Activated T-cell treated with anti-CD3 and anti-CD28 coated beads, Interleukin-2, amount 50 U/mL, for 1 hour (primary cell): ENCODE measurements around the gene BSDC1.
A peak's percentile ranks its signal among the peaks of the same experiment; 100 is the strongest.

Experiments used
- DNase-seq: peaks from one replicate; pipeline ENCODE4 v3.0.0-alpha.2; 2020

The BSDC1 gene

DNA sequence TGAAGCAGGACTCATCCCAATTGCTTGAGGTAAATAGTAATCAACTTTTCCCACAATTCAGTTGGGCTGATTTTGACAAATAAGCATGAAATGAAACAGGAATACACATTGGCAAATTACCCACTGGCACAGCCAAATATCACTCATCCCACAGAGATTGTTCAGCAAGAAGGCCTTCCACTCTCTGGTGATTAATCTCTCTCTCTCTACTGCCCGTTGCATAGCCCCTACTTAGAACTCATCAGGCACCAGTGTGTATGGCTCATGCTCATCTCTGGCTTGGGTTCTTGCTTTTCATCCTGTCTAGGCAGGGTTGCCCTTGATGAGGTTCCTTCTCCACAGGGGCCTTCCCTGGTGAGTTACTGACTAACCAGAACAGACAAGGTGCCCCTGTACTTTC, 1.1 kb downstream of the BSDC1 start:
- no peak for DNase-seq

DNA sequence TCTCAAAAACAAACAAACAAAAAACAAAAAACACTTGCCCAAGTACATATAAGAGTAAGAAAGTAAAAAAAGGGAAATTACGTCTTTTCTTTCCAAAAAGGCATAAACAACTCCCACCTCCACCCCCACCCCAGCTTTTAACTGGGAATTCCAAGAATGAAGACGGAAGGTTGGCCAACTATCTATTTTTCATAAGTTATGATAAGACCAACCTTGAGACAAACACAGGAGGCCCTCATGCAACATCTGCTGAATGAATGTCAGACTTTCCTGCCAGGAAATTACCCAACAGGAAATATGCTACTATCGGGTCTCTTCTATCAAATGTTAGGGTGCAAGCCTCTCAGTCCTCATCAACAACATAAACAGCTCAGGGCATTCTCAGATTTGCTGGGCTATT, 1.9 kb downstream of the BSDC1 start:
- no peak for DNase-seq

DNA sequence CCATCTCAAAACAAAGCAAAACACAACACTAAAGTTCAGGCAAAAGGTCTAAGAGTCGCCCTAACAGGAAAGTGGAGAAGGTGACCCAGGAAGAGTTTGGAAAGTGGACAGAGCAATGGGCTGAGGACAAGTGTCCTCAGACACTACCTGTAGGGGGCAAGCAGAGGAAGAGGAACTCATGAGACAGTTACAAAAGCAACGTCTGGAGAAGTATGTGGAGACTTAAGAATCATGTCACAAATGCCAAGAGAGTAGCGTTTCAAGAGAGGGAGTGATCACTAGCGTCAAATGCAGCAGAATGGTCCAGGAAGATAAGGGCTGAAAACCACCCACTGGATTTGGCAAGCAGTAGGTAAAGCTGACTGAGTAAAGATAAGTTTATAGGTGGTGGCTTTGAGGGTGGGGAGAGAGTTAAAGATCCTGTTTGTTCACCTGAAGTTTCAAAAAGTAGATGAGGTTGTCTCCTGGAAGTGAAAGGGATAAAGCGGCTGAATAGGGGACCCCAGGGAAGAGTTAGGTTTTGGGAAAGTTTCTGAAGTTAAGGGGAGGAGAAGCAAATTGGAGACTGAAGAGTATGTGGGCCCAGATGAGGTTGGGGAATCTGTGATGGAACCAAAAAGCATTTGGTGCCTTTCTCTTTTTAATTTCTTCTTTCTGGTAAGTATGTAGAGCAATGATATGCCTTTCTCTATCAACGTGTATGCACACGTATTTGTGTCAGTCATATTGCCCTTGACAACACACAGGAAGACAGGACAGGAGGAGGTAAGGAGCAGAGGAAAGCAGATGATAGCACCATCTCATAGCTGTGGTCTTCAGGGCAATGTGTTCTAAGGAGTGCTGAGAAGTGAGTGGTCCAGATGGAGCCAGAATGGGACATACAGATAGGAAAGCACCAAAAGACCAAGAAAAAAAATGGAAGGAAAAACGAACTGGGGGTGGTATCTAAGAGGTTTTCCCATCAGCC, 3.1 kb downstream of the BSDC1 start:
- DNase-seq: no peak

DNA sequence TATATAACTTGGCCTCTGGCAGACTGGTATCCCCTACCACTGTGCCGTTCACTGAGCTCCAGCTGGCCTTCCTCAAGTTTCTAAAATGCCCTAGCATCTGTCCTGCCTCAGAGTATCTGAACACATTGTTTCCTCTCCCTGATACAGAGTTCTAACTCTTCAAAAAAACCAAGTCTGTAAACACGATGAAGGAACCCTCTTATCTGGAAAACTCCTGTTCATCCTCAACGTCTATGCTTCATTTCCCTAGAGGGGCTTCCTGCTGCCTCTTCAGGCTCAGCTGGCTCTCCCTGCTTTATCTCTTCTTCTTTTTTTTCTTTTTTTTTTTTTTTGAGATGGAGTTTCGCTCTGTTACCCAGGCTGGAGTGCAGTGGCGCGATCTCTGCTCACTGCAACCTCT, 5.6 kb downstream of the BSDC1 start:
- no peak for DNase-seq

DNA sequence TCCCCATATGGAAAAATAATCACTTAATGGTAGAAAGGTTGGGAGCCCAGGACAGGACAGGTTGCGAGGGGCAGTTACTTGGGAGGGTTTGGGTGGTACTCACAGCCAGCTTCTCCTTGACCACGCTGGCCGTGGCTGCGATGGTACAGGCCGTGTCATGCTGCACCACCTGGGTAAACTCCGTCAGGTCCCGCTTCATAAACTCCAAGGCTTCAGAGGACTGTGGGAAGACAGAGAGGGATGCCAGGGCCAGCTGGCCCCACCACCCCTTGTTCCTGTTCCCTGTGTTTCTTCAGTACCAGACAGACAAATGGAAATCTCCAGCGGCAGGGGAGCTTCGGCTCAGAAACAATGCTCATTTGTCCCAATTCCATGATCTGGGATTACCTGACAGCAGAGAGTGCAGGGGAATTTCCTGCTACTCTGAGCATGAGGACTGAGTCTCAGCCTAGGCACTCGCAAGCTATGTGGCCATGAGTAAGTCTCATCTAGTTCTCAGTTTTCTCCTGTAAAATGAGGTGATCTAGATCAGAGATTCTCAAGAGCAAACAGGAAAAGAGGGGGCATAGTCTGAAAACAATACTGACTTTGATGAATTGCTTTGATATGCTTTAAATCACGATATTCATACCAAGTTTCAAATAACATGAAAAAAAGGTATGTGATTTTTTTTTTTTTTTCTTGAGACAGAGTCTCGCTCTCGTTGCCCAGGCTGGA, 7.4 kb downstream of the BSDC1 start:
- DNase-seq: no peak

DNA sequence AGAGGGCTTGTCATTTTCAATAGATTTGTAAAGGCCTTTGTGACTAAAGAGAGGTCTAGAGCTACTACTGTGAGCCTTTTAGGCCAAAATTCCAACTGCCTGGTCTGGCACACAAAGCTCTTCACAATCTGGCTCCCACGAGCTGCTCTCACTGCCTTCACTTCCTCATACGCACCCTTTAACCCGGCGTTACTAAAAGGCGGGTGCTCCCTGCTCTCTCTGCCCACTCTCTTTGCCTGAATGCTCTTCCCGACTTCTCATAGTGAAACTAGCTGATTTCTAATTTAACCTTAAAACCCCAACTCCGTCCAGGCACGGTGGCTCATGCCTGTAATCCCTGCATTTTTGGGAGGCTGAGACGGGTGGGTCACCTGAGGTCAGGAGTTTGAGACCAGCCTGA, 14.2 kb downstream of the BSDC1 start:
- no peak for DNase-seq

DNA sequence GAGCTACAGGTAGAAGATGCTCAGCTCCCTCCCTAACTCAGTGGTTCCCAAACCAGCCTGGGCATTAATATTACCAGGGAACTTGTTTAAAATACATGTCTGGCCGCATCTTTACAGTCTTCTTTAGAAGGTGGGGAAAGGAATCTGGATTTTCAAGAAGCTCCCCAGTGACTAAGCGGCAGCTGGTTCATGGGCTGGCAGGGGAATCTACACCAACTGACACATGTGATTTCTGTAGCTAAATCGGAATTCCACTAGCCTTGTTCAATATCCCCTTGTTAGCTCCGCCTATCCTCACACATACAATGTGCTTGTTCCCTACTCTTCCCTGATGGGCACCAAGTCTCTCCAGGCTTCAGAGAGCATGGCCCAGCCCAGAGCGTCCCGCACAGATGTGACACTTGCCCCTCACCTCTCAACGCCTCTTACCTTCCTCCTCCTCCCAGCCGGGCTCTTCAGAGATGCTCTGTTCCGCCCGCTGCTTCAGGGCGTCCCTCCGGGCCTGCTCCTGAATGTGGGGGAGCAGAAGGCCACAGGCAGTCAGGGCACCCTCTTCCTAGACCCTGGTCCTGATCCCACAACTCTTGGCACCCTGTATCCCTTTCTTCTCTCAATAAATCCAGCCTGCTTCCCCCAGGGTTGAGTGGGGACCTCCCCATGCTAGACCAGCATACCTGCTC, 16.6 kb downstream of the BSDC1 start:
- DNase-seq: no peak

DNA sequence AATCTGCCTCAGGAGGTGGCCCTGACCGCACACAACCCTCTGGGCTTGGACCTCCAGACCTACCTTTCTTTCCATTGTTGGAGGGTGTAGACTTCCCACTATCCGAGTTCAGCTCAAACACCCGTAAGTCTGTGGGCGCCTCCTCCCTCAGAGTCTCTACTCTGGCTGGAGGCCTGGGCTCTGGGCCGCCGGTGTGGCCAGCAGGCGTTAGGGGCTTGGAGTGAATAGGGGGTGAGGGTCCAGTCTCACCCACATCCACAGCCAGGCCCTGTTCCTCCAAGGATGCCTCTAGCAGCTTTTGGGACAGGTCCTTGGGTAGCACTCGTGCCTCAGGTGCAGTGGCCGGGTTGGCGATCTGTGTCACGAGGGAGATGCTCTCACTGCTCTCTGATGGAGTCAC, 18.0 kb downstream of the BSDC1 start:
- DNase-seq: no peak

DNA sequence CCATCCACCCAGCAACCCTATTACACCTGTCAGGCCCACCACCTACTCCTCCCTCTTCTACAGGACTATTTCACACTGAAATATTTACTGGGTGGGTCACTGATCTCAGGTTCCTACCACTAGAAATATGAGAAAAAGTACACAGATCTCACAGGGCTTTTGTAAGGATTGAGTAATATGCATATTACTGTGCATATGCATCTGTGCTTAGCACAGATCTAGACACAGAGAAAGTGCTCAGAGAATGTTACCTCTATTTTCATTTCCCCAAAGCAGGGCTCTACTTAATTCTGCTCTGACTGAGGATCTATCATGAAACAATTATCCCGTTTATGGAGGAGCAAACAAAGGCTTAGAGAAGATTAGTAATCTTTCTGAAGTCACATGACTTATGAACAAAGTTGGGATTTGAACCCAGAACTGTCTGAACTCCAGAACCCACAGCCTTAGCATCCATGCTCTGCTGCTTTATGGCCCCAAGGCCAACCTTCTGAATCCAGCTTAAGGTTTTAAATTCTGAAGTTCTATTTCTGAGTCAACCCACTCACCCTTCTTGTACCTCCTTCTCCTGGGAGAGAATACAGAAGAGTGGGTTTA, 20.1 kb downstream of the BSDC1 start:
- DNase-seq: no peak

DNA sequence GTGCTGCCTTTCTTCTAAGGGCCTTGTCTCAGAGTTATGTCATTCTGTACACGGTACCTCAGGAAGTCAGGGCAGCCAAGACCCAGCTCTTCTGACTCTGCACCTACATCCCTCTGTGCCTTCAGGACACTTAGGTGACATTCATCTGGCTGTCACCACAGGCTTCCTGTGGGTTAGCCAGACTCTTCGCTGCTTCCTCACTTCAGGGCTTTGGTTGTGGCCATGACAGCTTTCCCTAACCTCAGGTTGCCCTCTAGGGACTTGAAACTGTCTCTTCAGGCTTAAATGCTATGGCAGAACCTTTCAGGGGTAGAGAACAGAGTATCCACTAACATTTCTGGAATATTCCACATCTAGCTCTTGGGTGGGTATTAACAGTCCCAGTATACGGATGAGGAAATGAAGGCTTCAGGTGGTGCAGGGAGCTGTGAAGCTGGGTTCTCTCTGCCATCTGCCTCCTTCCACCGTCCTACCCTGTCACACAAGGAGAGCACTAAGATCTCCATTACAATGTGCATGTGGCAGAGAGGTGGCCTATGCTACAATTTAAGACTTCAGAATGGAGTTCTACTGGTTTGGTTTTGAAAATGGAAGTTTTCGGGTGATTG, 22.0 kb downstream of the BSDC1 start:
- DNase-seq: peak; percentile 53

DNA sequence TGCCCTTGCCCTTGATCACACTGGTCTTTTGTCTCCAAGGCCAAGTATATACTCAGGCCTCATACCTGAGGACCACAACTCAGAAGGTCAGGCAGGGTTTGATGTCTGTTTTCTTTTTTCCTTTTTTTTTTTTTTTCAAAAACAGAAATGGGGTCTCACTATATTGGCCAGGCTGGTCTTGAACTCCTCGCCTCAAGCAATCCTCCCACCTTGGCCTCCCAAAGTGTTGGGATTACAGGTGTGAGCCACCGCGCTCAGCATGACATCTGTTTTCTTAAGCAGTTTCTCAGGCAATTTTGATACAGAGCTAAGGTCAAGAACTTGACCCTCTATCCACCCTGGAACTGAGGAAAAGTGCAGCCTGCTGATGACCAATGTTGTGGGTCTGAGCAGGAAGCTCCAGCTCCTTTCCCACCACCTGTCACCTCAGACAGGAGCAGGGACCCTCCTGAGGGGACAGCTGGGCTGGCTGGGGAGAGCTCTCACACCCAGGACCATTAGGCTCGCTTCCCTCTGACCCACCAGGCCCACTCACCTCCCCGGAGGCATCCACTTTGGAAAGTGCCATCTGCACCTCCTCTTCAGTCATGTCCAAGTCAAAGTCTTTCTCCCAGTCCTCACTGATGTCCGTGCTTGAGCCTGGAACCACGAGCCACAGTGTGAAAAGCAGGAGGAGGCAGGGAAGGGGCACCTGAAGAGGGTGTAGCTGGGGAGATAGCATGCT, 26.2 kb downstream of the BSDC1 start:
- no peak for DNase-seq

DNA sequence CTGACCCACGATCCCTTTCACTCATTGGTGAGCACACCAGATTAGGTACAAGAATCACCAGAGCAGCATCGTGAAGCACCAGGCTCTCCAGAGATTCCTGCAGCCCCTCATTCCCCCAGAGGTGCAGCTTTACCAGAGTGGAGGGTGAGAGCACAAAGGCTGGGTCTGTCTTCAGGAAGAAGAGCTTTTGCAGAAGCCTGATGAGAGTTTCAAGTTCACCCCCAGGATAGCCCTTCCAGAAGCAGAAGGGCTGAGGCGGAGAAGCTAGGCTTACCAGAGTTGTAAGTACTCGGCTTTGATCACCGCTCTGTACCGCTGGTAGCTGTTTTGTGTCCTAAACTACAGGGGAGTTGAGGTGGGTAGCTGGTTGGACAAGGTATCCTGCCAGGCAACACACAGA, 28.8 kb downstream of the BSDC1 start:
- no peak for DNase-seq

DNA sequence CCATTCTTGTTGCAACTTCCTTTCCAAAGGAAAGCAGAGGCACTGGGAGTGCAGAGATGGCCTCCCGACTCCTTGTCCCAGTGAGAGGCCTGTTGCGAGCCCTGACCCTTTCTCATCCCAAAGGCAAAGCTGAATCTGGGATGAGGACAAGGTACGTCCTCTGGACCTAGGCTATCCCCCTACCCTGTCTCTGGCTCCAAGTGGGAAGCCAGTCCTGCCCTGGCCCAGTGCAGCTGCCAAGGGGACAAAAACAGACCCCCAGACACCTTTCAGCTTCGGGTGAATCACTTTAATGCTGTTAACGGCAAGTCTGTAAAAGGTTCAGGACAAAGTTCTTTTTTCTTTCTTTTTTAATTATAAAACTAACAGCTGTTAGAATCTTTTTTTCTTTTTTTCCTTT, 29.4 kb downstream of the BSDC1 start:
- no peak for DNase-seq

DNA sequence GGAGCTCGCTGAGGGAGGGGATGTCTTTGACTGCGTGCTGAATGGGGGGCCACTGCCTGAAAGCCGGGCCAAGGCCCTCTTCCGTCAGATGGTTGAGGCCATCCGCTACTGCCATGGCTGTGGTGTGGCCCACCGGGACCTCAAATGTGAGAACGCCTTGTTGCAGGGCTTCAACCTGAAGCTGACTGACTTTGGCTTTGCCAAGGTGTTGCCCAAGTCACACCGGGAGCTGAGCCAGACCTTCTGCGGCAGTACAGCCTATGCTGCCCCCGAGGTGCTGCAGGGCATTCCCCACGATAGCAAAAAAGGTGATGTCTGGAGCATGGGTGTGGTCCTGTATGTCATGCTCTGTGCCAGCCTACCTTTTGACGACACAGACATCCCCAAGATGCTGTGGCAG, 30.5 kb downstream of the BSDC1 start:
- no peak for DNase-seq

DNA sequence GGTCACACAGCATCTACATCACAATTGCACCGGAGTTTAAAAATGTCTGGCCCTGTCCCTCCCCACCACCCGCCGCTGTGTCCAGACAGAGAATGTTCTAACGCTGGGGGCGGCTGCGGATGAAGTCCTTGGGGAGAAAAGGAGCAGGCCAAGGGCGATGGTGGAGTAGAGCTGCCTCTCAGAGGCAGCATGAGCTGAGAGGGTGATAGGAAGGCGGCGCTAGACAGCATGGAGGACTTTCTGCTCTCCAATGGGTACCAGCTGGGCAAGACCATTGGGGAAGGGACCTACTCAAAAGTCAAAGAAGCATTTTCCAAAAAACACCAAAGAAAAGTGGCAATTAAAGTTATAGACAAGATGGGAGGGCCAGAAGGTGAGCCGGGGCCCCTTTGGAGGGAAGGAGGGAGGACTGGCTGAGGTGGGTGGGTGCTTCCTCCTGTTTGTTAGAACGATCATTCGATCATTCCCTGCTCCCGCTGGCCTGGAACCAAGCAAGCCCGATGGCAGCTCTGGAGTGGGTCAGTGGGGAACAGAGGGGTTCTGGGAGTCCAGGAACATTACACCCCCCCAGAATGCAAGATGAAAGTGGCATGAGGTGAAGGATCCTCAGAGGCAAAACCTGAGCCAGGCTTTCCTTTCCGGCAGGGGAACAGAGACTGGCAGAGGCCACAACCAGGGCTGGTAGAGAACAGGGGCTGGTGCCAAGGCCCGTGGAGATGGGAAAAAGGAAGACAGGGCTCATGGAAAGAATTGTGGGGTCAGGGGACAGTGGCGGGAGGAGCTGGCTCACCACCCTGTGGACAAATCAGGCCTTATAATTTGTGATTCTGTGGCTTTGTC, 31.5 kb downstream of the BSDC1 start, which contains the start of the genes FAM229A and TSSK3:
Gene FAM229A (minus strand): TSS at position 12 of the 840 bp plus-strand sequence. CDS start 394 bp downstream, outside the sequence.
Gene TSSK3 (plus strand): TSS at position 66 of the 840 bp plus-strand sequence. CDS start 163 bp downstream, at position 229.
- DNase-seq: no peak

DNA sequence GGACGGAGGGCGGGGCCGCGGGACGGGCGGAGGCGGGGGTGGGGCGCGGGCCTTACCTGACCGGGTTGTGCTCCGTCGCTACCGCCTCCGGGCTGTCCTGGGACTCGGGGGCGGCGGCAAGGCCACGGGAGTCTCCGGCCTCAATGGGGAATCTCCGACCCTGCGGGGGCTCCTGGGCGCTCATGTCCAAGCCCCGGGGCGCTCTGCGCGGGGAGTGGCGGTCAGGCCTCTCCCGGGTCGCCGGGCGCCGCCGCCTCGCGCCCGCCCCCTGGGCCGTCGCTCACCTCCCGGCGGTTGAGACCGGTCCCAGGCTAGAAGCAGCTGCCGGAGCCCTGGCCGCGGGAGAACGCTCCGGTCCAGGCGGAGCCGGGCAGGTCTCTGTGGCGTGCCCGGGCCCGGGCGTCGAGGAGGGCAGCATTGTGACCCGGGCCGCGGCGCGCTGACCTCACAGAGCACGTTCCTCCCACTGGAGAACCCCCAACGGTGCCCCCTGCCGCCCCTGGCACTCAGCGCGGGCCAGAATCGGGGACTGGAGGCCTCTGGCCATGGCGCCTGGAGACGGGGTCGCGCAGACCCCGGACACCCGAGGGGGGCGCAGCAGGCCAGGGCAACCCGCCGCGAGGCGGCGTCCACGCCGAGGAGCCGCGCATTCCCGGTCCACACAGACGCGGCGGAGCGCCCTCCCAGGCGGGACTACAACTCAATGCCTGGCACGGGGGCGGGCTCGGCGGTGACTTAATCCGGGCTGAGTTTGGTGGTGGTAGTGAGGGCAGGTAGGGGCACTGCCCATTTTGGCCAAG, 32.4 kb downstream of the BSDC1 start:
- DNase-seq: peak; percentile 58

DNA sequence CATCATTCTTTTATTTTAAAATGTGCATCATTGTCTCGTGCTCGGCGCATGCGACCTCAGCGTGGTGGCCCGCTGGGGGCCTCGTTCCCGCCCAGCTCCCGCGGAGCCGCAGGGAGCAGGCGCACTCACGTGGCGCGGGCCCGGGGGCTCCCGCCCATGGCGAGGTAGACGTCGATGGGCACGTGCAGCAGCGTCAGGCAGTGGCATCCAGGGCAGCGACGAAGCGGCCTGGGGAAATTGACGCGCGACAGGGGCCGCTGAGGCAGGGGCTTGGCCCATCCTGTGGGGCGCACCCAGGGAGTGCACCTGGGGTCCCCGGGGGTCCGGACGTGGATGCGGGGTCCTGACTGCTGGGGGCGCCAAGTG, 33.0 kb downstream of the BSDC1 start:
- no peak for DNase-seq

DNA sequence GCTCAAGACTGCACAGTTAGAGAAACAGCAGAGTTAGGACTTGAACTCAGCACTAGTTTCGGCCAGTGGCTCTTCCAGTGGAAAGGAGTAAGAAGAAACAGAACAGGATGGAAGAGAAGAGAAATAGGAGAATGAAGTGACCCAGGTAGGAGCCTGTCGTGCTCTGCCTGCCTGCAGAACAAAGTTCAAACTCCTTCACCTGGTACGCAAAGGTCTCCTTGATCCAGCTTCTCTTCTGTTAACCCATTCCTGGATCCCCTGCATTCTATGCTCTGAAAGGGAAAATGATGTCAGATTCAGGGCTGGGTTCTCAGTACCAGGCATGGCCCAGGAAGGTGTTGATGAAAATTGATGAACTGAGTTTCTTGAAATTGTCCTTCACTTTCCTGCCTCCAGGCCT, 35.8 kb downstream of the BSDC1 start:
- no peak for DNase-seq

DNA sequence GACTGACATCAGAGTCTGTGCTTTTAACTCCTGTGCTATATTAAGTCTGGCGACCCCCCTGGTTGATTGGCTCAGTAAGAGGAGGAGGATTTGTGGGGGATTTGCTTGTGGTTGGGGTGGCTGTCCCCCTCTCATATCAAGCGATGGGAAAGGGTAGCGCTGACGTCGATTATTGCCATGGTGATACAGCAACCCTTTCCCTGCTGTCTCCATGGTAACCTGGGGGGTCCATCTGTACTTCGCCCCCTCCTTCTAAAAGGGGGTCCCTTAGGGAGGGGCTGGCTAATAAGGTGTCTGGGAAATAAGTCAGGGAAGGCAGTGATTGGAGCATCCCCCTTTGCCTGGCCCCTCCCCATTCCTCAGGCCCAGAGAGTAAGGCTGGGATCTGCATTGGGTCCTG, 36.6 kb downstream of the BSDC1 start:
- DNase-seq: no peak

DNA sequence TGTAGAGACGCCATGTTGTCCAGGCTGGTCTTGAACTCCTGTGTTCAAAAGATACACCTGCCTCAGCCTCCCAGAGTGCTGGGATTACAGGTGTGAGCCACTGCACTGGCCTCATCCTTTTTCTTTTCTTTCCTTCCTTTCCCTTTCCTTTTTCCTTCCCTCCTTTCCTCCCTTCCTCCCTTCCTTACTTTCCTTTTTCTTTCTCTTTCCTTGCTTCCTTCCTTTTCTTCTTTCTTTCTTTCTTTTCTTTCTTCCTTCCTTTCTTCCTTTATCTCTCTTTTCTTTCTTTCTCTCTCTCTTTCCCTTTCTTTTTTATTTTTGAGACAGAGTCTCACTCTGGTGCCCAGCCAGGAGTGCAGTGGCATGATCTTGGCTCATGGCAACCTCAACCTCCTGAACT, 37.8 kb downstream of the BSDC1 start:
- DNase-seq: no peak
